Uterus (tissue), 2 donors: ENCODE data around the gene PSMA7.

ENCODE experiments used
- CTCF ChIP-seq, 4 experiments: fragments of 200-600 bp in 2 of 4; fragments of 450-650 bp in 2 of 4; sonication (generic) in 2 of 4; IDR thresholded peaks; one replicate each; pipeline ENCODE4 v1.5.1; 2016 to 2019; ENCODE audit warnings: antibody characterized with exemption in 4 of 4, mild to moderate bottlenecking in 2 of 4, moderate library complexity in 1 of 4
- POLR2A ChIP-seq, 2 donors: fragments of 450-650 bp; IDR thresholded peaks; one replicate each; pipeline ENCODE4 v1.6.1; 2016; ENCODE audit warnings: antibody characterized with exemption in 2 of 2, mild to moderate bottlenecking in 1 of 2, moderate library complexity in 1 of 2

- TF ChIP-seq POLR2A (IDR thresholded peaks at IDR 0.05) (no peak), CTCF (IDR thresholded peaks at IDR 0.05) (no peak)
Observed at GRCh38 chr20:62118113-62119043, 24.8 kb downstream of the PSMA7 start.
